HG03460 (cell line): ENCODE data around the gene SCTR.

ENCODE experiments used
- ATAC-seq: cut with Tn5 transposase; IDR thresholded peaks from one replicate; pipeline ENCODE4 v1.9.1; 2021; ENCODE audit not compliant: unreplicated experiment

The SCTR gene

GRCh38 chr2:119449521-119449920 is 74.8 kb downstream of the SCTR start:
- ATAC-seq = no peak

- no peak for ATAC-seq
These were observed 75.7 kb downstream of the SCTR start for GRCh38 chr2:119448427-119449141.

- no peak for ATAC-seq
These were observed 78.2 kb downstream of the SCTR start for GRCh38 chr2:119446037-119446436.

- no peak for ATAC-seq
These were observed 81.4 kb downstream of the SCTR start for GRCh38 chr2:119442850-119443249.

GRCh38 chr2:119442226-119442619 is 82.1 kb downstream of the SCTR start:
- no peak for ATAC-seq

GRCh38 chr2:119441376-119442225 is 82.7 kb downstream of the SCTR start:
- no peak for ATAC-seq

GRCh38 chr2:119440873-119441272 is 83.4 kb downstream of the SCTR start:
- ATAC-seq = no peak

- no peak for ATAC-seq
These were observed 83.8 kb downstream of the SCTR start for GRCh38 chr2:119440501-119440870.

- no peak for ATAC-seq
These were observed 84.4 kb downstream of the SCTR start for GRCh38 chr2:119439574-119440500.

- no peak for ATAC-seq
These were observed 85.5 kb downstream of the SCTR start for GRCh38 chr2:119438726-119439284.

GRCh38 chr2:119438128-119438656 is 86.1 kb downstream of the SCTR start:
- ATAC-seq = no peak

GRCh38 chr2:119436993-119437772 is 87.1 kb downstream of the SCTR start:
- no peak for ATAC-seq

- no peak for ATAC-seq
These were observed 88.4 kb downstream of the SCTR start for GRCh38 chr2:119435953-119436297.

- no peak for ATAC-seq
These were observed 89.0 kb downstream of the SCTR start for GRCh38 chr2:119435081-119435952.

GRCh38 chr2:119434664-119435063 is 89.6 kb downstream of the SCTR start:
- ATAC-seq = no peak

- ATAC-seq = no peak
These were observed 90.5 kb downstream of the SCTR start for GRCh38 chr2:119433636-119434327.

GRCh38 chr2:119432851-119433522 is 91.3 kb downstream of the SCTR start:
- ATAC-seq = no peak
